Suprapubic skin (tissue), 4 donors: ENCODE measurements around the gene SERTAD4.

Experiments
- POLR2A ChIP-seq, 2 donors: fragments of 450-650 bp; IDR thresholded peaks; one replicate each; pipeline ENCODE4 v1.6.1; 2017; ENCODE audit warnings: antibody characterized with exemption in 2 of 2, mild to moderate bottlenecking in 2 of 2, moderate library complexity in 2 of 2
- POLR2AphosphoS5 ChIP-seq, 3 donors: sonication (generic); formaldehyde crosslinking; IDR thresholded peaks; one replicate each; pipeline ENCODE4 v1.6.1; 2017; ENCODE audit warnings: antibody characterized with exemption in 3 of 3
- TF ChIP-seq, protein P1 (sequence below), 2 donors: fragments of 200-600 bp in 1 of 2; fragments of 450-650 bp in 1 of 2; sonication (generic) in 1 of 2; IDR thresholded peaks; one replicate each; pipeline ENCODE4 v1.5.1; 2016 to 2019; ENCODE audit warnings: antibody characterized with exemption in 2 of 2, mild to moderate bottlenecking in 1 of 2, moderate library complexity in 1 of 2

DNA sequence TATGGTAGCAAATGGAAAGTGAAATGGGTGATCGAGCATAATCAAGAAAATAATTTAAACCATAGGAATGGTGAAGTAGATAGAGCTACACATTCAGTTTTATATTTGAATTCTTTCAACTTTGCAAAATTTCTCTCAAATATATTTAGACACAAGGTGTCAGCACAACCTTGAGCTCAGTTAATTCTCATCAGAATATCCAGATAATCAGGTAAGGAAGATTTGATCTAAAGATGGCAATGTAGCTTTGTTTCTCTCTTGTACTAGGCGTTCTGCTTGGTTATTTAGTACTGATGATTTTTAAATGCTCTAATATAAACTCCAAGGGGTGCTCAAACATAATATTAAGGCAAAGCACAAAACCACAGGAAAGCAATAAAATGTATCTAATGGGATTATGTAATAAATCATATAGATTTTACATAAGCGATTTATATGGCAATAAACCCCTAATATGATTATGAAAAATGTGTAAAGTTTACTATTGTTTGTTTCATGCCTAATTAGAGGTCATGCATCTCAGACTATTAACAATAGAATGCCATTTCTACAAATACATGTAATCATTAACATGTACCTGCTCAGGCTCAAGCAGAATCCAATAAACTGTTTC is 32.4 kb upstream of the SERTAD4 start:
- TF ChIP-seq POLR2A (IDR thresholded peaks at IDR 0.05) (no peak), POLR2AphosphoS5 (IDR thresholded peaks at IDR 0.05) (no peak)
- TF ChIP-seq, protein P1, sequence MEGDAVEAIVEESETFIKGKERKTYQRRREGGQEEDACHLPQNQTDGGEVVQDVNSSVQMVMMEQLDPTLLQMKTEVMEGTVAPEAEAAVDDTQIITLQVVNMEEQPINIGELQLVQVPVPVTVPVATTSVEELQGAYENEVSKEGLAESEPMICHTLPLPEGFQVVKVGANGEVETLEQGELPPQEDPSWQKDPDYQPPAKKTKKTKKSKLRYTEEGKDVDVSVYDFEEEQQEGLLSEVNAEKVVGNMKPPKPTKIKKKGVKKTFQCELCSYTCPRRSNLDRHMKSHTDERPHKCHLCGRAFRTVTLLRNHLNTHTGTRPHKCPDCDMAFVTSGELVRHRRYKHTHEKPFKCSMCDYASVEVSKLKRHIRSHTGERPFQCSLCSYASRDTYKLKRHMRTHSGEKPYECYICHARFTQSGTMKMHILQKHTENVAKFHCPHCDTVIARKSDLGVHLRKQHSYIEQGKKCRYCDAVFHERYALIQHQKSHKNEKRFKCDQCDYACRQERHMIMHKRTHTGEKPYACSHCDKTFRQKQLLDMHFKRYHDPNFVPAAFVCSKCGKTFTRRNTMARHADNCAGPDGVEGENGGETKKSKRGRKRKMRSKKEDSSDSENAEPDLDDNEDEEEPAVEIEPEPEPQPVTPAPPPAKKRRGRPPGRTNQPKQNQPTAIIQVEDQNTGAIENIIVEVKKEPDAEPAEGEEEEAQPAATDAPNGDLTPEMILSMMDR (IDR thresholded peaks at IDR 0.05) = no peak
